HG02884 (cell line): ENCODE results near the gene PCGF3.
"Not testable (repeated sequence)": the region's sequence is repeated elsewhere in the genome, so short reads cannot be mapped to it uniquely, and the experiment has no call there.

Experiments
- ATAC-seq: cut with Tn5 transposase; IDR thresholded peaks from one replicate; pipeline ENCODE4 v1.9.1; 2021; ENCODE audit warnings: mild to moderate bottlenecking, moderate library complexity; ENCODE audit not compliant: unreplicated experiment

PCGF3 gene

DNA sequence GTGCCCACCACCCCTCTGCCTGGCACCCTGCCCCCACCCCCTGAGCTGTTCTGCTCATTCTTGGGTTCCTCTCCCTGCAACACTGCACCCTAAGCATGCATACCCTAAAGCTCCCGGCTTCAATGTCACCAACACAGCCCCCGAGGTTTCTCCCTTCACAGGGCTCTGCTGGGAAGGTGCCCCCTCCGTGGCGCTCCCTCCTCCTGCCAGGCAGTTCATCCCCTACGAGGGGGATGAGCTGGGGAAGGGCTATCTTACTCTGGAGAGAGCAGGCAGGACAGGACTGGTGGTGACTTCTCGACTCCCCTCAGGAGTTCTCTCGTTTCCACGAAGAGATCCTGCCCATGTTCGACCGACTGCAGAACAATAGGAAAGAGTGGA is 38.1 kb upstream of the PCGF3 start:
- no peak for ATAC-seq

DNA sequence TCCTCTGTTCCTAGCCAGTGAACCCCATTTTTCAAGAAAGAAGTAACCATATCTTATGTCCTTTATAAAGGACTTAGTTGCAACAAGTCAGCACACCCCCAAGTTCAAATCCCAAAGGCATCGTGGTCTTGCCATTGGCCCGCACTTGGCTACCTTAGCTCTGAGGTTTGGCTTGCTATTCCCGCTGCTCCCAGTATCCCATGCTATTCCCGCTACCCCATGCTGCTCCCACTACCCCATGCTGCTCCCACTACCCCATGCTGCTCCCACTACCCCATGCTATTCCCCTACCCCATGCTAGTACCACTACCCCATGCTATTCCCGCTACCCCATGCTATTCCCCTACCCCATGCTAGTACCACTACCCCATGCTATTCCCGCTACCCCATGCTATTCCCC is 37.4 kb upstream of the PCGF3 start:
- ATAC-seq, result not testable (repeated sequence)

DNA sequence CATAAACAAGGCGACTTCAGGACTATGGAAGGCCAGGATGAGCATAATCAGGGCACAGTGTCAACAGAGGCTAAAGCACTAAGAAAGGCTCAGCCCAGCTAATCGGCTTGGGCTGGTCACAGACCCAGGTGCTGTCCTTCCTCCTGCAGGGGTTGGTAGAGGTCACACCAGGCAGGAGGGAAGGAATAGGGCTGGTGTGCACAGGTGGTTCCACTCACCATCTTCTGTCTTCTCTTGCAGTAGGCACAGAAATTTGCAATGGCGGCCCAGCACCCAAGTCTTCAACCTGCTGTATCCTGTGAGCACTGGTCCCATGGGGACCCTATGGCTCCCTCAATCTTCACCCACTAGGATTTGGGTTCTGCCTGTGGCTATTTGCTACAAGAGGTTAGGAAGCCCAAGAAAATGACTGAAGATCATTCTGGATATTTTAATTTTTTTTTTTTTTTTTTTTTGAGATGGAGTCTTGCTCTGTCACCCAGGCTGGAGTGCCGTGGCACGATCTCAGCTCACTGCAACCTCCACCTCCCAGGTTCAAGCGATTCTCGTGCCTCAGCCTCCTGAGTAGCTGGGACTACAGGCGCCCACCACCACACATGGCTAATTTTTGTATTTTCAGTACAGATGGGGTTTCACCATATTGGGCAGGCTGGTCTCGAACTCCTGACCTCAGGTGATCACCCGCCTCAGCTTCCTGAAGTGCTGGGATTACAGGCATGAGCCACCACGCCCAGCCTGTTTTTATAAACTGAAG is 35.6 kb upstream of the PCGF3 start:
- not testable (repeated sequence) for ATAC-seq

DNA sequence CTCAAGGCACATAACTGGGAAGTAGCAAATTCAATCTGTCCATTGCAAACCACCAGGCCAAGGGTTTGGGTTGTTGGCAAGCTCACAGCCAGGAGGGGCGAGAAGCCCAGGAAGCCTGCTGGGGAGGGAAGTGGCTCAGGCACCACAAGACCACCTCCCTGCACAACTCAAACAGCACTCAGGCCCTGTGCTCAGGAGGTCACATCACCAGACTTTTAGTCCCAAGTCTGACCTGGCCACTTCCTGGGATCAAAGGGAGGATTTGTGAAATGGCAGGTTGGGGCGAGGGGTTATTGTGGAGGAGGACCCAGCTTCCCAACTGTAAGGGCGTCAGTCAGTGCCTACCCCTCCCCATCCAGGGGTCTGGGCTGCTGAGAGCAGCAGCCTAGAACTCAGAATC is 33.9 kb upstream of the PCGF3 start:
- no peak for ATAC-seq

DNA sequence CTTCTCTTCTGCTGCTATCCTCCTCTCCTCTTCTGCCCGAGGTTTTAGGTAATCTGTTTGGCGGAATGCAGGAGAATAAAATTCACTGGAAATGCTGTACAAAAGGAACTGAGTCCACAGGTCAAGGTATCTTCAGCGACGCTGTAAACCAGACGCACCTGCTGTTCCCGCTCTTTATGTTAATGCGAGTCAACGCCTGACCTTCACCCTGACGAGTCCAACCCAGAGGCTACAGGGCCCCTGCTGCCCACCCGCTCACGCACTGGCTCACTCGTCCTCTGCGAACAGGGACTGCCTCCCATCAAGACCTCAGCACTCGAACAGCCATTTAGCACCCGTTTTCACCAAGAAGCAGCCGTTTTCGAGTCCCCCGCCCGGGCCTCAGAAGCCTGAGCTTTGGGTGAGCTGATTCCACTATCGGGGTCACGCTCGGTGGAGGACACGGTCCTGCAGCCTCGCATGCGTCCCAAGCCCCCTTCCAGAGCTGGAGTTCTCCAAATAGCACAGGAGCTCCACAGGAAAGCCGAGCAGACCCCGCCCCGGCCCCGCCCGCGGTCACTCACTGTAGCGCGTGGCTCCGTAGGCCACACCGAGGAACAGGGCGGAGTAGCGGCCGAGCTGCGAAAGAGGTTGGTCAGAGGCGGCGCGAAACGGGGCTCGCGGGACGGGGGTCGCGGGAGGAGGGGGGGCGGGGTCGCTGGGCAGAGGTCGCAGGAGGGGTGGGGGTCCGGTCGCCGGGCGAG is 32.1 kb upstream of the PCGF3 start:
- ATAC-seq, result no peak

DNA sequence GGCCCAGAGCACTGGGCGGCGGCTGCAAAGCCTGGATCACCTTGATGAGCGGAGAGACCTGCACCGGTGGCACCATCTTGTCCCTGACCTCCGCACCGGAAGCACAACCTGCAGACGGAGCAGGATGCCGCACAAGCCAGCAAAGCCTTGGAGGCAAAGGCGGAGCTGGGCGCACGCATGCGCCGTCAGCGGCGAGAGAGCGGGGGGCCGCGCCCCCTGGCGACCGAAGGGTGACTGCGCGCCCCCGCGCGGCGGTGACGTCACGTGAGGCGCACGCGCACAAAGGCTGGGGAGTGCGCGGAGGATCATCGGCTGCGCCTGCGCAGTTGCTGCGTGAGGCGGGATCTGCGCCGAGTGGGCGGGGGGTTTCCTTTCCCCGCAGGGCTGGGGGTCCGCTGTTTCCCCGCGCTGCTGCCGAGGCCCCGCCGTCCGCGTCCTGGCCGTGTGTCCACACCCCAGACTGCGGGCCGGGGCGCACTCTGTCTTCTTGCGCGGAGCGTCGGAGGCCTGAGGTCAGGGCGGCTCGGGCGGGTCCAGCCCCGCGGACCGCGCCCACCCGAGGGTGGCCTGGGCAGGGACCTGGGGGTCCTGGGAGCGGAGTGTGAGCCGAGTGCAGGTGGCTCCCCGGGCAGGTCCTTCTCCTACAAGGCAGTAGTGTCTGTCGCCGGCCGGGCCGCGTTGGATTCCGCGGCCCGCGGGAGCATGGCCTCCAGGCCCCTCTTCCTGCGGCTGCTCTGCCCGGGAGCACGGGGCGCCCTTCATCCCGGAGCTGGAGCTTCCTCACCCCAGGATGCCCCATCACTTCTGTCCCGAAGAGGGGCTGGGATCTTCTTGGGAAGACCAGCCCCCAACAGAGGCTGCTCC is 31.2 kb upstream of the PCGF3 start, which contains the start of the genes ATP5ME and MYL5:
Gene ATP5ME, minus strand, starts transcription at position 105 of the 864 bp plus-strand sequence. Its CDS starts 29 bp downstream, at position 76.
Gene MYL5, plus strand, starts transcription at position 371 of the 864 bp plus-strand sequence. CDS start 3,485 bp downstream, outside the sequence.
- peak; percentile 67 for ATAC-seq

DNA sequence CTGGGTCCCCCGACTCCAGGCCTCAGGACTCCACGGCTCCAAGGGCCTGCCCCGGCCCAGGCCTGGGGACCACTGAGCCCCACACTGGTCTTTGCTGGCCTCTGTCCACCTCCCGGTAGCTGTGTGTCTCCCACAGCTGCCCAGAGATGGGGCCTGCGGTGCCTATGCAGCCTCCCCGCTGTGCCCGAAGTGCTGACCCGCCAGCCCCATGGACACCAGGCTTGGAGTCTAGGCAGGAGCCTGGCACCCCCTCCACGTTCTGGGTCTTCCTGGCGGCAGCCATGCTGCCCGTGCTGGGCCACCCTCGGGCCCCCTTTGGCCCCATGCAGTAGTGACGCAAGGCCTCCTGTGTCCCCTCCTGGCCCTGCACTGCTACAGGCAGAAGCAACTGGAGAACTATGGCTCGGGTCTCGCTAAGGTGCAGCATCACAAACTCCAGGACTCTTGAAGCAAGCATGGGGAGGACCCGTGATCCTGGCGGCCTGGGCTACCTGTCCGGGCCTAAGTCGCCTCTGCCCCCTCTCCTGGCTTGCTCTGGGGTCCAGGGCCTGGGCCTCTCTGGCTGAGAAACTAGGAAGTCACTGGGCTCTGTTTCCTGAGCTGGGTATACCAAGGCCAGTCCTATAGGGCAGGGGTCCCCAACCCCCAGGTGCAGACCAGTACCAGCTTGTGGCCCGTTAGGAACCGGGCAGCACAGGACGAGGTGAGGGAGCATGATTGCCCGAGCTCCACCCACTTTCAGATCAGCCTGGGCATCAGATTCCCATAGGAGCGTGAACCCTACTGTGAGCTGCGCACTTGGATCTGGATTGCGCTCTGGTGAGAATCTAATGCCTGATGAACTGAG is 30.4 kb upstream of the PCGF3 start:
- no peak for ATAC-seq

DNA sequence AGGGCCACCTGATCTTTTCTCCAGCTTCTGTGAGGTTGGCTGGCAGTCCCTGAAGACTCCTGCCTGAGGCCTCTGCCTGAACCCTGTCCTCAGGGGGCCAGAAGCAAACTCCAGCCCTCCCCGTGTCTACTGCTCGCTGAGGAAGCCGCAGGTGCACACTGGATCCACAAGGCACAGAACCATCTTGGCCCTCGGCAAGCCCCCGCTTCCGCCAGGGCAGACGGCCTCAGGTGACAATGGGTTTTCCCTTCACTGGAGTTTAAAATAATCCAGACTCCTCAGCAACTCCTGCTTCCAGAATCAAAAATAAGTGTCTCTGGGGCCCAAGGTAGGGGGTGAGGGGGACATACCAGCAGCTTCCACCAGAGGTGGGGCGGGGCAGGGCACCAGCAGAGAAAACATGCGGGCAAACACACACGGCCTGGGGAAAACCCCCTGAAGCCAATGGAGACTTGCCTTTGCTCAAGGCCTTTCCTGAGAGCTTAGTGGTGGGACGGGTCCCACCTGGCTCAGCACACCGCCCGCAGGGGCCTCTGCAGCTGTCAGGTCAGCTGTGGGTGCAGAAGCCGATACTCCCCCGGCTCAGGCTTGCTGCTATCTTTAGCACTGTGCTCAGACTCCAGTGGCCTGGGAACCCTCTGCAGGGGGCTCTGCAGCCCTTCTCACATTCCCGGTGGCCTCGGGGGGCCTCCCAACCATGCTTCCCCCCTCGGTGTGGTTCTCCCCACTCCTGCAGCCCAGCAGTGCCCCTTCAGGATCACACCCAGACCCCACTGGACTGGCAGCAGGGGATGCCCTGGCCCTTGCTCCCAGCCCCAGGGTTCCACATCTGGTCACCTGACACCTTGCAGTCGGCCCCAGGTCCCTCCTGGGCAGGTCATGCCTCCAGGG is 29.4 kb upstream of the PCGF3 start:
- ATAC-seq, result no peak

DNA sequence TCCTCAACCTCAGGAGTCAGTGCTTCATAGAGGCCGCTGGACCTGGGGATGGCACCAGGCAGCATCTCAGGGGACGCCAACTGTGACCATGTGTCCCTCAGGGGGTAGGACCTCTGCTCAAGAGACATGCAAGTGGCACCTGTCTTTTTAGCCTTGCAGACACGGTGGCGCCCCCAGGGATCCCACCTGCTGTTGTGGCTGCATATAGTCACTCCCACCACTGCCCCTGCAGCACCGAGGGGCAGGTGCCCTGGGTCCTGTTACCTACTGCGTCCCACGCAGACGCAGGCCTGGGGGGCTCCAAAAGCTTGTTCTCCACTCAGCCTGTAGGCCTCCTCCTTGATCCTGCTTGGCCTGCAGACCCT is 28.8 kb upstream of the PCGF3 start:
- ATAC-seq, result no peak

DNA sequence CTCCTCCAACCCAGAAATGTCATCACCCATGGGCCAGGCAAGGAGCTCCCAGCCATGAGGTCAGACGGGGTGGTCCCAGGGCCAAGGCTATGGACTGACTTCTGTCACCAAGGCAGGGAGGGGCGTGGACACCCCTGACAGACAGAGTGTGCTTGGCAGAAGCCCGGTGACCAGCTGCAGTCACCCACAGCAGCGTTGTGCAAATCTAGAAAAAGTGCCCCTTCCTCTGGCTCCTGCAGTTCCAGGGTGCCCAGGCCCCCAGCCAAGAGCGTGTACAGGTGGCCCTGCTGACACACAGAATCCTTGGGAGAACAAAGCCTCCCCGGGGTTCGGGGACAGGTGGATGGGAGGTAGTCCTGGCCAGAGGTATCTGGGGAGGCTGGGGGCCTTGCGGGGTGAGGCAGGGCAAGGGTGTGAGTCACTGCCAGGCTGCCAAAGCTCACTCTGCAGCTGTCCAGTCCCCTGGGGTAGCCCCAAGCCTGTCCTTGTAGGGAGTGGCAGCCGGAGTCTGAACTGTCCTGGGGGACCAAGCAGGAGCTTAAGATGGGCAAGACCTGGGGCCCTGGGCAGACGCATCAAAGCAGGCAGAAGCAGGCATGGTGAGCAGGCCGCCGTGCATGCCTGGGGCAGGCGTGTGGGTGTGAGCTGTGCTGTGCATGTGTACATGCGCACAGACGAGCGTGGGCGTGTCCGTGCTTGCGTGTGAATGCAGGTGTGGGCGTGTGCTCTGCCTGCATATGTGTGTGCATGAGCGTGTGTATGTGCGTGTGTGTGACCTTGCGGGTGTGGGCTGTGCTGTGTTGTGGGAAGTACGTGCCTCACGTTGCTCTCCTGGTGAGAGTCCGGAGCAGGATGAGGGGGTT is 28.0 kb upstream of the PCGF3 start:
- ATAC-seq, result no peak

DNA sequence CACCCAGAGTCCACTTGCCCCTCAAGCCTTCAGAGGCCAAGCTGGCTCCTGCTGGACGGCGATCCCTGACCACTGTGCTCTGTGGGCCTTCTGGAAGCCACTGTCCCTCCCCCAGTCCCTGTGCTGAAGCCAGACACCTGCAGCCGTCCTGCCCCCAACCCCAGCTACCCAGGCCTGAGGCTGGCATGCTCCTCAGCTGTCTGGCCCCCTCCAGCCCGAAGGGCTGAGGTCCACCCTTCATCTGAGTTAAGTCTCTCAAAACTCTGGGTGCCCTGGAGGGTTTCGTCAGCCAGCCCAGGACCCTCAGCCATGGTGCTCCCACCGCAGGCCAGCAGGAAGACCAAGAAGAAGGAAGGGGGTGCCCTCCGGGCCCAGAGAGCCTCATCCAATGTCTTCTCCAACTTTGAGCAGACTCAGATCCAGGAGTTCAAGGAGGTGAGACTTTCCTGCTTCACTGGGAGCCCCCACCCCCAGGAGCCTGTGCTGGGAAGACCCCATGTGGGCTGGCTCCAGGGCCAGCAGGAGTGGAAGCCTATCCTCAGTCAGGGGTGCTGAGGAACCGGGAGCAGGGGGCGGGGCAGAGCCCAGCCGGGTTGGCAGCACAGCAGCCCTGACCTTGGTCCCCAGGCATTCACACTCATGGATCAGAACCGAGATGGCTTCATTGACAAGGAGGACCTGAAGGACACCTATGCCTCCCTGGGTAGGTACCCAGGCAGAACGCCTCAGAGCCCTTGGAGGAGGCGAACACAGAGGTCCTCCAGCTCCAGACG is 27.1 kb upstream of the PCGF3 start:
- ATAC-seq, result no peak

DNA sequence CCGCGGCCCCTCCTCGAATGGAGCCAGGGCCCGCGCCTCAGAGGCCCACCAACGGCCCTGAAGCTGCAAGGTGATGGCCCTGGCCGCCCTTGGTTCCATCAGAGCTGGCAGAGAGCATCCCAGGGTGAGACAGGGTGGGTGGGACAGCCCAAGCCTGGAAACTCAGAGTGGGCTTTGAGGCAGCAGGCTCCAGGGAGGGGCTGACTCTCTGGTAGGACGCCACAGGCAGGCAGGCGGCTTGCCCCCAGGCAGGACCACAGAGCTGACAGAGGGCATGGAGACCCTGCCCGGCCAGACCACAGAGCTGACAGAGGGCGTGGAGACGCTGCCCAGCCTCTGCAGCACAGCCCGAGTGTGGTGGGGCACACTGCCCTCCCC is 26.5 kb upstream of the PCGF3 start:
- ATAC-seq, result no peak

DNA sequence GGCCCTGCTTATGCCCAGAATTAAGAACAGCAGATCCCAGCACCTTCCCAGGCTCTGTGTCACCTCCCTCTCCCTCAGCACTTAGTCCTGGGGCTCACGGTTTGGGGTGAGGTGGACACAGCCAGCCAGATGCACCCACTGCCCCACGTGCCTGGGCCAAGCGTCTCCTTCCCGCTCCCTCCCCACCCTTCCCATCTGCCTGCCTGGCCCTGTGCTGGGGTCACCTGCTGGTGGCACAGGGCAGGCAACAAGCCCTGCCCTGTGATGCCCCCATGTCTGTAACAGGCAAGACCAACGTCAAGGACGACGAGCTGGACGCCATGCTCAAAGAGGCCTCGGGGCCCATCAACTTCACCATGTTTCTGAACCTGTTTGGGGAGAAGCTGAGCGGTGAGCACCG is 26.0 kb upstream of the PCGF3 start:
- no peak for ATAC-seq

DNA sequence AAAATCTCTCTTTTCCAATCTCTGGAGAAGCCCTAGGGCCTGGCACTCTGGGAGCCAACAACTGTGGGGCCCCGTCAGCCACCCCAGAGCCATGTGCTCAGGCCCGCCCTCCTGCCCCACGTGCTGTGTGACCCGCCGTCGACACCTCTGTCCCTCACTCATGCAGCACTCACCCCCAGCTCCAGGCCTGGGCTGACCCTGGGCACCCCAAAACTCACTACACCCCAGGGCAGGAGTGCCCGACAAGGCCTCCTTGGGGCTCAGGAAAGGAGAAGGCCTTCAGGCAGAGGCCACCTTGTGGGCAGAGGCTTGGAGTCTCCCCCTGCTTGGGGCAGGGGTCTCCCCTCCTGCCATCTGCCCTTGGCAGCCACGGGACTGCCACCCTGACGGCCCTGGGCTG is 25.5 kb upstream of the PCGF3 start:
- ATAC-seq, result no peak

DNA sequence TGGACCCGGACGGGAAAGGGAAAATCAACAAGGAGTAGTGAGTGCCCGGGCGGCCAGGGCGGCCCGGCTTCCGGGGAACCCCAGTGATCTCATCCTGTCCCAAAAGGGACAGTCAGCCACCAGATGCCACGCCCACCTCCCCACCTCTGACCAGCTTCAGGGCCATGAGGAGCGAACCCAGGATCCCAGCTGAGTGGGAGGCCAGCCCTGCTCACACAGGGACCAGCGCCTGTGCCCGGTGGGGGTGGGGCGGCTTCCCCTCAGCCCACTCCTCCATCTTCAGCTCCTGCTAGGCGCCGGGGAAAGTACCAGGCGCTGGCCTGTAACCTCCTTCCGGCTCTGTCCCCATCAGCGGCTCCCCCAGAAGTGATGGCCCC is 25.1 kb upstream of the PCGF3 start:
- no peak for ATAC-seq

DNA sequence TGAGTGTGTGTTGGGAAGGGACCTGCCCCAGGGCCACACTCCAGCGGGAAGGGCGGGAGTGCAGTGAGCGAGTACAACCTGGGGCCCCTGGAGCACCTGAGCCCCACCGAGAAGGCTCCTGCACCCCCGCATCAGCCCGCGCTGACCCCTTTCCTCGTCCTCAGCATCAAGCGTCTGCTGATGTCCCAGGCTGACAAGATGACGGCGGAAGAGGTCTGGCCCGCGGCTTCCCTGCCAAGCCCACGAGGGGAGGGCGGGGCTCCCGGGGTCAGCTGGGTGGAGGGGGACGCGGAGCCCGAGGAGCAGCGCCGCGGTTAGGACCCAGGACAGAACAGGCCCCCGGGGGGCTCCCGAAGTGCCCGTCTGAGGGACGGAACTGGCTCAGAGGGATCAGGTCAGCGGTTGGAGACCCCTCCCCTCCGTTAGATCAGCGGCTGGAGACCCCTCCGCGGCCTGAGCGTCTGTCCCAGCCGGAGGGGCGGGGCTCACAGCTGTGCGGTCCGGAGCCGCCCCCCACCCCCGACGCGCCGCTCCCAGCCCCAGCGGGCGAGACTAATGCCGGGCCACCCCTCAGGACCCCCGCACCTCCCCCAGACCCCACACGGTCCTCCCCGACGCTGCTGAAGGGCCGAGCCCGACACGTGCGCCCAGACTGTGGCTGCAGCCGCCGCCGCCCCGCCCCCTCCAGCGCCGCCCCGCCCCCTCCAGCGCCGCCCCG is 24.5 kb upstream of the PCGF3 start:
- no peak for ATAC-seq

DNA sequence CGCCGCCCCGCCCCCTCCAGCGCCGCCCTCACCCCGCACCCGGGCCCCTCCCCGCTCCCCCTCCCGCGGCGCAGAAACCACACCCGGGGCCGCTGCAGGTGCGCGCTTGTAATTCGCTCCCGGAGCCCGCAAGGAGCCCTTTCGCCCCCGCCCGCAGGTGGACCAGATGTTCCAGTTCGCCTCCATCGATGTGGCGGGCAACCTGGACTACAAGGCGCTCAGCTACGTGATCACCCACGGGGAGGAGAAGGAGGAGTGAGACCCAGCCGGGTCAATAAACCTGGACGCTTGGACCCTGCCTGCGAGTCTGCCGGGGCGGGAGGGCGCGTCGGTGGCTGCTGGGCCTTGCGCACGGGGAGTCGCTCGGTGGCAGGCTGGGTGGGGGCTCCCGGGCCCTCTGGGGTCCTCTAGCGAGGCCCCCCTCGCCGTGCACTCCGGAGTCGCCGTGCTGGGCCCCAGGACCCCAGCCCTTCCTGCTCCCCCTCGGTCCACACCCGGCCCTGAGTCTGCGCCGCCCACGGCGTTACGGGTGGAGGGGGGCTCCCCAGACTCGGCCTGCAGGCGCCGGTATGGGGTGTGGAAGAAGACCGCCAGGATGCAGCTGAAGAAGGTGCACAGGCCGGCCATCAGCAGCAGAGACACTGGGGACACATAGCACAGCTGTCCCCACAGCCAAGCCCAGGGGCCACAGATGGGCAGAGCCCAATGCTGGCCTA is 23.7 kb upstream of the PCGF3 start:
- ATAC-seq, result no peak
